Islet precursor cell (in vitro differentiated cells): ENCODE measurements around the gene TUBAL3.

ENCODE experiments used
- DNase-seq: peaks from one replicate; pipeline ENCODE4 v3.0.0-alpha.2; 2018

The TUBAL3 gene

DNA sequence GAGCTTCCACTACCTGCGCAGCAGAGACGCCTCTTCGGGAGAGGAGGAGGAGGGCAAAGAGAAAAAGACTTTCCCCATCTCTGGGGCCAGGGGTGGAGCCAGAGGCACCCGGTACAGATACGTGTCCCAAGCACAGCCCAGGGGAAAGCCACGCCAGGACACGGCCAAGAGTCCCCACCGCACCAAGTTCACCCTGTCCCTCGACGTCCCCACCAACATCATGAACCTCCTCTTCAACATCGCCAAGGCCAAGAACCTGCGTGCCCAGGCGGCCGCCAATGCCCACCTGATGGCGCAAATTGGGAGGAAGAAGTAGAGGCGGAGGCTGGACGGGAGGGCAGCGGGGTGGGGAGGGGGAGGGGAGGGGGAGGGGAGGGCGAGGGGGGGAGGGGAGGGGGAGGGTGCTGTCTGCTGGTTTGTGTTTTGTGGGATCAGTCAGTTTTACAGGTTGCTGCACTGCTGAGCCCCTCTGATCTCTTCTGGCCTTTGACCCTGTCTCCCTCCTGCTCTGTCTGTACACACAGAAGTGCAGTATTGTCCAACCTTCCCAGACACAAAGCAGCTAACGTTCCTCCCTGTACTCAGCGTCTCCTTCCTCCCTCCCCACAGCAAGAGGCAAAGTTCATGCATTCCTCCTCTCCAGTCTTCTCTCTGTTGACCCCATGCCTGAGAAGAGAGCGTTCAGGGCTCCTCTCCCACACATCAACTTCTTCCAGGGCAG lies 30.6 kb downstream of the TUBAL3 start:
- DNase-seq = no peak

DNA sequence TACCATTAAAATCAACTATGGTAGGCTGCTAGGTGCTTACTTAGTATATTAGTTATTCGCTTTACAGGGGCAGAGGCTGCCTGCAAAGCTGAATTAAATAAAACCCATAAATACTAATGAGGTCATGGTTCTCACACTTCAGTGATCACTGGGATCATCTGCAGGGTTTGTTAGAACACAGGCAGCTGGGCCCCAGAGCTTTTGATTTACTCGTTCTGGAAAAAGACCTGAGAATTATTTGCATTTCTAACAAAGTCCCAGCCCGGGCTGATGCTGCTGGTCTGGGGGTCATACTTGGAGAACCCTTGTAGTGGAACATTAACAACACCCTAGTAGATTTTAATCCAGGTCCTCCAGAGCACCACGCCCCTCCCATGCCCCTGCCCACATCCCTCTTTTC lies 31.3 kb downstream of the TUBAL3 start:
- peak; percentile 8 for DNase-seq

DNA sequence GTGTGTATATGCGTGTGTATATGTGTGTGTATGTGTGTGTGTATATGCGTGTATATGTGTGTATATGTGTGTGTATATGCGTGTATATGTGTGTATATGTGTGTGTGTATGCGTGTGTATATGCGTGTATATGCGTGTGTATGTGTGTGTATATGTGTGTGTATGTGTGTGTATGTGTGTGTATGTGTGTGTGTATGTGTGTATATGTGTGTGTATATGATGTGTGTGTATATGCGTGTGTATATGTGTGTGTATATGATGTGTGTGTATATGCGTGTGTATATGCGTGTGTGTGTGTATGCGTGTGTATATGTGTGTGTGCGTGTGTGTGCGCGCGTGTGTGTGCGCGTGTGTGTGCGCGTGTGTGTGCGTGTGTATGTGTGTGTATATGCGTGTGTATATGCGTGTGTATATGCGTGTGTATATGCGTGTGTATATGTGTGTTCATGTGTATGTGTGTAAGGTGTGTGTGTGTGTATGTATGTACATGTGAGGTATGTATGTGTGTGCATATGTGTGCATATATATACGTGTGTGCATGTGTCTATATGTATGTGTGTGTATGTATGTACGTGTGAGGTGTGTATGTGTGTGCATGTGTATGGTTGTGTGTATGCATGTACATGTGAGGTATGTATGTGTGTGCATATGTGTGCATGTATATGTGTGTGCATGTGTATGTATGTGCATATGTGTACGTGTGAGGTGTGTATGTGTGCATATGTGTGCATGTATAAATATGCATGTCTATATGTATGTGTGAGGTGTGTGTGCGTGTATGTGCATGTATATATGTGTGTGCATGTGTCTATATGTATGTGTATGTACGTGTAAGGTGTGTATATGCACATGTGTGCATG lies 33.9 kb downstream of the TUBAL3 start:
- no peak for DNase-seq

DNA sequence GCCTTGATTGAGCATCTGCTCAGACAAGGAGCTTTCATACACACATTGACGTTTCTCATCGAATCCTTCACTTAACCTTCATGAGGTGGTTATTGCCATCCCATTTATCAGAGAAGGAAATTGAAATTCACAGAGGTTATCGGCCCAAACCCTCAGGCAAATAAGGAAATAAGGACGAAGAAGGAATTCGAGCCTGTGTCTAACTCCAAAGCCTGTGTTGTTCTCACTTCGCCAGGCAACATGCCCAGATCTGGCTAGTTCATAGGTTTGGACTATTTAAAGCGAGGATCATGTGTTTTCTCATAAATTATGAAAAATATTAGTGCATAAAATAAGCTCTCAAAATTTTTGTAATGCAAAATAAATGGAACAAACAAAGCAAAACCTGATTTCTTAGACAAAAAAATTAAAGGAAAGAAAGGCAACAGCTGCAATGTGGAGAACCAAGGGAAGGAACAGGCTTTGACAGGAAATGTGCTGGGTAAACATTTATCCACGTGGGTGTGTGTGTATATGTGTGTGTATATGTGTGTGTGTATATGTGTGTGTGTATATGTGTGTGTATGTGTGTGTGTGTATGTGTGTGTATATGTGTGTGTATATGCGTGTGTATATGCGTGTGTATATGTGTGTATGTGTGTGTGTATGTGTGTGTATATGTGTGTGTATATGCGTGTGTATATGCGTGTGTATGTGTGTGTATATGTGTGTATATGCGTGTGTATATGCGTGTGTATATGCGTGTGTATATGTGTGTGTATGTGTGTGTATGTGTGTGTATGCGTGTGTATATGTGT lies 35.1 kb downstream of the TUBAL3 start:
- no peak for DNase-seq

DNA sequence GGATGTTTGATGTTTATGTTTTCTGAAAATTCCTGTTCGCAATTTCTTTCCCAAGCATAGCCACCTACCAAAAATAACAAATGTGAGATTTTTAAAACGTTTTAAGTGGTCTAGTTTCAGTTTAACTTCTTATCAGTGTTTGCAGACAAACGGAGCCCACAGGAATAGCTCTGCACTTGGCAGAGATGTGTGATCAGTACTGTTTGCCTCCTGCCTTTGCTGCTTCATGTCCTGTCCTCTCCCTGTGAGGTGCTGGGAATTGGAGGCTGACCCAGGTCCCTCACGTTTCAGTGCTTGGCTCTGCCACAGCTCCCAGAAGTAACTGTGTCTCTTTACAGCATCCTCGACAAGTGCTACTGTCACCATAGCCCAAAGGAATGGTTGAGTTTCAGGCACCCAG lies 38.7 kb downstream of the TUBAL3 start:
- no peak for DNase-seq

DNA sequence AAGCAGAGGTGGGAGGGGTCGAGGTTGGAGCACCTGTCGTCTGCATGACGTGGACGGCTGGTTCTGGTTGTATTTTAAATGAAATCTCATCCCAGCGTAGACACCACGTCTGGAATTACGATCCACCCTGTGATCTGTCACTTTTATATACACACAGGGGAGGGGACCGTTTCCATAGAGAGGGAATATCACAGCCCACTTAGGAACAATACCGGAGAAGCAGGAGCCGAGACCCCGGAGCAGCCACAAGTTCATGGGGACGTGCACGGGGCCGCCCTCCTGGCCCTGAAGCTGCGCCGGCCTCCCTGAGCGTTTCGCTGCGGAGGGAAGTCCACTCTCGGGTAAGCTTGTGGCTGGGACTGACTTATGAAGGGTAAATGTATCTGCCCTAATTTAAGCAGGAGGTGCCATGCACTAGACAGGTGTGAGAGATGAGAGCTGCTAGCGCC lies 39.7 kb downstream of the TUBAL3 start, which contains the start of gene UCN3:
Gene UCN3 (plus strand): TSS at position 77 of the 449 bp plus-strand sequence. CDS start 8,755 bp downstream, outside the sequence.
- no peak for DNase-seq

DNA sequence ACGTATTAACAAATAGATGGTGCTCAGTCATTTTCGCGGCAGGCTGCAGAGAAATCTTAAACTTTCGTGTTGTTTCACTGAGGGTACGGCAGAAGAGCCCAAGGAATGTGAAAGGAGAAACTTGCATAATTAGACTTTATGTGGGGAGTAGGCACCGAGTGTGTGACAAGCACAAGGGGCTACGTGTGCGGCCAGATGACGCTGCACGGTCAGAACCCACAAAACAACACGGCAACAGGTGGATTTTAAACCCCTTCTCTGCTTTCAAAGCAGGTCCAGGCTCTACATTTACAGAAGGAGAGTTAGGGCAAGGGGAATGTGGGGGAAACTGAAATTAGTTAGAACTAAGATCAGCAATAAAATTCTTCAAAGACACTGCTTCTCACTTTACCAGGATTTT lies 40.3 kb downstream of the TUBAL3 start:
- DNase-seq = no peak

DNA sequence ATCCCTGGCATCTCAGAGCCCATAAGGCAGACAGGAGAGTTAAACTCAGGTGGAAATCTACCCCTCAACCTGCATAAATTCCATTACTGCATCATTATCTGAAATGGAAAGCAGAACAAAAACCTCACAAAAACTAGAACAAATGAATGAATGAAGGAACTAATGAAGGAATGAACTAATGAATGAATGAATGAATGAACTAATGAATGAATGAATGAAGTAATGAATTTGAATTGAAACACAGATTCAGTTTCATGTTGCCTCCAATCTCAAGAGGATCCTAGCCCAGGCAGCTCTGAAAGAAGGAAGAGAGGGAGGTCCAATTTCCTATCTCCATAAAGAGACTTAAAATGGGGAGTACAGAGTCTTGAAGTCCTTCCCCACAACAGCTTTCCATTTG lies 41.8 kb downstream of the TUBAL3 start:
- no peak for DNase-seq

DNA sequence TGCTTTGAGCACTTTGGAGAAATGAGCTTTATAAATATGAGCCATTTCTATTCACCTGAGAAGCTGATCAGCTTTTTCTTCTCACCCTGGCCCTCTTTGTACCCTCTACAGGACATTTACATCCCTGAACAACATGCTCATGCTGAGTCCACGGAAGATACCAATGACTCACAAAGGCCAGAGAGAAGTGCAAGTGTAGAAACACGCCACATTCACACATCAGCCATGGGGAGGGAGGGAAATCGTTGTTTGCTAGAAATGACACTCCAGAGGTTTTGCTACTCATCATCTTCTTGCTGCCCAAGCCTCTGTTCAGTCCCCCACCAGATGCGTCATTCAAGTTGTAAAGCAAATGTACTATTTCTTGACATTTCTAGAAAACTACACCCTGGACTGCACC lies 42.7 kb downstream of the TUBAL3 start:
- no peak for DNase-seq

DNA sequence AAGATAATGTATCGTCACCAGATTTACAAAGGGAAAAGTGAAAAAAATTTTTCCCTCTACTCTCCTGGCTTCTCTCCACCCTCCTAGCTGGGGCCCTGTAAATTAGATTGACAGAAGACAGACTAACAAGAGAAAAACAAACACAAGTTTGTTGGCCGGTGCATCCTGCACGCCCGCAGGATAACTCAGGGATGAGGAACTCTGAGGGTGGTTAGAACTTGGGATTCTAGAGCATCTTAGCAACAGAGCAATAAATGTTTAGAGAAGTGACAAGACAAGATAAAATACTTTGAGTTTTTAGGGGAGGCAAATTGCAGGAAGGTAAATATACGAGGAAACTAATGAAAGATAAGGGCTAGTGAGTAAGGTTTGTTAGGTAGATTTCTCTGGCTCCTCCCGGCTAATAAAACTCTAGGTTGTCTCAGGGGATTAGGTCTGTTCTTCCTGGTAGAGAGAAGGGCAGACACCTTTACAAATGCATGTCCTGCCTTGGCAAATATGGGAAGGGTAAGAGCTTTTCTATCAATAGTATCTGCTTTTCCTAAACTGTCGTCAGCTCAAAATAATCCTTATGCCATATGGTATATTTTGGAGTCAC lies 44.2 kb downstream of the TUBAL3 start:
- DNase-seq = no peak

DNA sequence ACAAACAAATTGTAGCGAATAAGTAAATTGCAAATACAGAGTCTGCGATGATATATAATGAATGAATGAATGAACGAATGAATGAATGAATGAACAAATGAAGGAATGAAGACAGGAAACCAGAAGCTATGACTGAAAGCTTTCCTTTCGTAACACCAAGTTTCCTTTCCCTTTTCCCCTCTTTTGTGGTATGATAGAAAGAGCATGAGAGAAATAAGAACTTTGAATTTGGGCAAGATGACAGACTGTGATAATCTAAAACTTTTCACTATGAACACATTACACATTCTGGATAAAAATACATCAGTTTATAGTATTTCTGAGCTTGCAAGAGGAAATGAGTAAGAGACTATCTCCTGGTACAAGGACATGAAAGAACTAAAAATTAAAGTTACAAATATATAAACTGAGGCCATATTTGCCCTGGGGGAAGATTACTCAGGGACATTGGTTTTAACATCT lies 48.3 kb downstream of the TUBAL3 start:
- no peak for DNase-seq

DNA sequence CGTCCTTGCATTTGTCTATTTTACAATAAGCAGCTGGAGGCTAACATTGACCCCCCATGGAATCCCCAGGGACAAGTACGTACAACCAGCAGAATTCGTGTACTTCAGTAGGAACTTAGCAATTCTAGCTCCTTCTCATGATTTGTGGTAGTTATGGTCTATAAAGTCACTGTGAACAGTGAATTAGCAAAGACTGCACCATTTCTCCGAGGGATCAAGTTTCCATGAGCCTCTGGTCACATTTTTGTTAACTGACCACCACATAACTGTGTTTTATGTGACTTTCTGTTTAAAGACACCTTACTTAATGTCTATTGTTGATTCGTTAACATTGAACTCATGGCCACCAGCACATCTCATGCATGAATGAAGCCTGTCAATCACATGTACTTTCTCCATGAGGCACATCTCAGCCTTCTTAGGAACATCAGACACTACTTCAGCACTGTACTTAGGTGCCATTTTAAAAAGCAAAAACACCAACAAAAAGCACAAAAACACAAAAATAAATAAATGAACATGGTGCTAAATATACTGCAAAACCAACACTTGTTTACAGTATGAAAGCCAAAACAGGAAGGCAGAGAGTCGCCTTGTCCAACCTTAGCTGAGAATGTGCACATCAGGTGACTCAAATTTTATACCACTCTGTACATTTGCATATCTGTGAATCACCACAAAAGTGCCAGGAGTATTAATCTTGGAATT lies 48.9 kb downstream of the TUBAL3 start:
- DNase-seq = no peak

DNA sequence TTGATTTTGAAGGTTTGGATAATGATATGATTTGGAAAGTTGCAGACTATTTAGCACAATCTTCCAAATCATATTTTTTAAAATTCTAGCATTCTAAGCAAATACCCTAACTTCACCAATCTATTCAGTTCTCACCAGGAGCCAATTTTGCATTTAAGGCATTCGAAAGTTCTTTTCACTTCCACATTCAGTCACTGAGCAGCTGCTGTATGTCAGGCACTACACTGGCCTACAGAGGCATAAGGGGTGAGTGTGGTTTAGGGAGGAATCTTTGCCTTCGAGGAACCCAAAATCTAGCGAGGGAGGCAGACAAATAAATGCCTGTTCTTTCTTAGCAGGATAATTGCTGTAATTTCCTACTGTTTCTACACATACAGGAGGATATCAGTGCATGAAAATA lies 50.6 kb downstream of the TUBAL3 start:
- DNase-seq = no peak

DNA sequence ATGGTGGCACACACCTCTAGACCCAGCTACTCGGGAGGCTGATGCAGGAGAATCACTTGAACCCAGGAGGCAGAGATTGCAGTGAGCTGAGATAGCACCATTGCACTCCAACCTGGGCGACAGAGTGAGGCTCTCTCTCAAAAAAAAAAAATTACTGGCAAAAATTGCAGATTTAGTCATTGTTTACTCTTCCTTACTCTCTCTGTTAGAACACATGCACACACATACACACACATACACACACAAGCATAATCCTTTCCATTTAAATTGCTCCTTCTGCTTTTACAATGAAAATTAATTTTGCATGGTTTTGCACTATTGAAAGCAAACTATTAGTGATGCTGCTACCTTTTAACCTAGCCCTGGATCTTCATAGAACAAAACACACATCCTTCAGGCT lies 55.3 kb downstream of the TUBAL3 start:
- no peak for DNase-seq

DNA sequence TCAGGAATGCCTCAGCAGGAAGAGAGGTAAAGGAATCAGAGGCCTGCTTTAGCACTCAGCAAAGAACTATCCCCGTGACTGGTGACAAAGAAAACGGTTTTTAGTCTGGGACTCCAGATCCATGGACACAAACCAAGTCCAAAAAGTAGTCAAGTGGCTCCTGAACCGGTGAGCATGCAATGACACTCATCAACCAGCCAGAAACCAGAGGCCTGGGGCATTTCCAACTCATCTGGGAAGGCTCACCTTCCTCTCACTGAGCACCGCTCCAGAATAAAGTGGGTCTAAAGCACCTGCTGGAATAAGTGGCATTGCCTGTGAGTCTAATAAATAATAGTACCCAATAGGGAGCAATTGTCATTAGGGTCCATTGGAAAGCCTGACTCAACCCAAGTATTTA lies 57.7 kb downstream of the TUBAL3 start:
- DNase-seq = no peak

DNA sequence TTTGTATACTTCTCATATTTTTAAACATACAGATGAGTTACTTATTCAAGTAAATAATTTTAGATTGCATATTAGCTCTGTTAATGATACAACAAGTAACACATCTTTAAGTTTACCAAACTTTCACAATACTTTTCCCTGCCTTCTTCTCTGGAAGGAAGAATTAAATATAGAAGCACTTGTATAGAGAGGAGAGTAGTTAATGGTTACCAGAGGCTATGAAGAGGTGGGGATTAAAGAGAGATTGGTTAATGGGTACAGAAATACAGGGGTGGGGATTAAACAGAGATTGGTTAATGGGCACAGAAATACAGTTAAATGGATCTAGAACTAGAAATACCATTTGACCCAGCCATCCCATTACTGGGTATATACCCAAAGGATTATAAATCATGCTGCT lies 59.9 kb downstream of the TUBAL3 start:
- no peak for DNase-seq

DNA sequence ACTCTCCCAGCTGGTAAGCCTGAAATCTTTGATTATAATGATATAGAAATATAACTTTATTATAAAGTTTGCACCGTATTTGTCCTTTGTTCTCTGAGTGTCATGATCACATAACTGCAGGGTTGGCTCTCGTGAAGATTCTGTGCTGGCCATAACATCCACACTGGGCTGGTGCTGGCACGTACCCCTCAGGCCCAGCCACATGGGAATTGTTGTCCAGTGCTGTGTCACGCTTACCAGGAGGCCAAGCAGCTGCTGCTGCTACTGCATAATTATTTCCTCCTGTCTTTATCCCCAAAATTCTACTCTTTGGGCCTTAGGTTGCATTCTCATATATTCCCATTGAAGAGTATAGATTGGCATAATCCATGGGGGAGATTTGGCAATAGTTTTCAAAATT lies 60.6 kb downstream of the TUBAL3 start:
- DNase-seq = no peak

DNA sequence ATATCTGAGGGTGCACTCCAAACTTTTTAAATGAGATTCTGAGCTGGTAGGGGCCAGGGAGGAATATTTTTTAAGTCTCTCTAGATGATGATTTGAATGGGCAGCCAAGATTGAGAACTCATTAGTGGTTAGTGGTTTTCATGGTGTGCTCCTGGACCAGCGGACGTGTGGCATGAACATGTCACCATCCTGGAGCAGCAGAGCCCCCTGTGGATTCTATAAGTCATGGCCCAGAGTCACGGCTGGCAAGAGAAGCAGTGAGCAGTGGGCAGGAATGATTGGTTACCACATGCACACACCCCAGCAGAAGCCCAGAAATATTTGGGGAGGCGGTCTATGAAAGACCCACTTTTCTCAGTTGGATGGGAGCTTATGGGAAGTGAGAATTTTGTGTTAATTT lies 61.1 kb downstream of the TUBAL3 start:
- no peak for DNase-seq
